NCI-H1092 treated with DMSO at 0.1 percent for 48 hours (cell line): ENCODE data around the gene ARID1B.
A peak's percentile ranks its signal among the peaks of the same experiment; 100 is the strongest.

ENCODE experiments used
- DNase-seq: peaks from one replicate; lab custom pipeline; 2025; lab: John Stamatoyannopoulos, UW

The ARID1B gene

GRCh38 chr6:157076451-157076822 is 299.3 kb downstream of the ARID1B start:
- DNase-seq = no peak

- DNase-seq = no peak
Observed at GRCh38 chr6:157077251-157077650, 300.1 kb downstream of the ARID1B start.

GRCh38 chr6:157078326-157078725 is 301.1 kb downstream of the ARID1B start:
- DNase-seq = no peak

GRCh38 chr6:157079277-157079676 is 302.1 kb downstream of the ARID1B start:
- no peak for DNase-seq

GRCh38 chr6:157079771-157080170 is 302.6 kb downstream of the ARID1B start:
- no peak for DNase-seq

- DNase-seq = no peak
Observed at GRCh38 chr6:157080986-157081391, 303.8 kb downstream of the ARID1B start.

- DNase-seq = no peak
Observed at GRCh38 chr6:157083343-157083742, 306.2 kb downstream of the ARID1B start.

GRCh38 chr6:157086632-157087031 is 309.5 kb downstream of the ARID1B start:
- no peak for DNase-seq

GRCh38 chr6:157087974-157088373 is 310.8 kb downstream of the ARID1B start:
- DNase-seq = no peak

GRCh38 chr6:157088841-157089240 is 311.7 kb downstream of the ARID1B start:
- DNase-seq = no peak

GRCh38 chr6:157089258-157089657 is 312.1 kb downstream of the ARID1B start:
- no peak for DNase-seq

- DNase-seq = no peak
Observed at GRCh38 chr6:157089851-157090250, 312.7 kb downstream of the ARID1B start.

GRCh38 chr6:157090736-157091135 is 313.6 kb downstream of the ARID1B start:
- DNase-seq = no peak

- DNase-seq = no peak
Observed at GRCh38 chr6:157091243-157091642, 314.1 kb downstream of the ARID1B start.

- no peak for DNase-seq
Observed at GRCh38 chr6:157091856-157092460, 314.8 kb downstream of the ARID1B start.

GRCh38 chr6:157092736-157093135 is 315.6 kb downstream of the ARID1B start:
- DNase-seq = peak; percentile 50

- DNase-seq = no peak
Observed at GRCh38 chr6:157093536-157093935, 316.4 kb downstream of the ARID1B start.

- no peak for DNase-seq
Observed at GRCh38 chr6:157094038-157094437, 316.9 kb downstream of the ARID1B start.

GRCh38 chr6:157095084-157095483 is 317.9 kb downstream of the ARID1B start:
- no peak for DNase-seq

- DNase-seq = no peak
Observed at GRCh38 chr6:157095569-157095968, 318.4 kb downstream of the ARID1B start.

GRCh38 chr6:157096105-157096504 is 318.9 kb downstream of the ARID1B start:
- DNase-seq = no peak

- DNase-seq = no peak
Observed at GRCh38 chr6:157096522-157096921, 319.3 kb downstream of the ARID1B start.

- no peak for DNase-seq
Observed at GRCh38 chr6:157097255-157097955, 320.2 kb downstream of the ARID1B start.

- no peak for DNase-seq
Observed at GRCh38 chr6:157098999-157099398, 321.8 kb downstream of the ARID1B start.
